Breast epithelium (tissue), 4 donors: ENCODE measurements around the gene ASIC4. TPM values are rescaled to one million over a fixed set of nuclear protein-coding genes. Genes with fewer than 3 reads are reported as not detected.

Experiments
- DNase-seq, 2 donors: peaks; one replicate each; pipeline ENCODE4 v3.0.0-alpha.2; 2019; ENCODE audit warnings: low spot score in 2 of 2
- H3K27ac ChIP-seq, 2 donors: fragments of 200-600 bp; sonication (generic) in 1 of 2; one replicate each; pipeline ENCODE4 v1.5.1; 2016 to 2019; ENCODE audit warnings: mild to moderate bottlenecking in 1 of 2
- H3K27me3 ChIP-seq, 2 donors: fragments of 200-600 bp; sonication (generic) in 1 of 2; one replicate each; pipeline versions ENCODE4 v1.5.1 to v1.6.0; 2017 to 2019; ENCODE audit warnings: control low read depth in 1 of 2, mild to moderate bottlenecking in 1 of 2
- H3K36me3 ChIP-seq: fragments of 200-600 bp; one replicate; pipeline ENCODE4 v1.5.1; 2019
- H3K4me1 ChIP-seq, 2 donors: fragments of 200-600 bp; sonication (generic); one replicate each; pipeline ENCODE4 v1.5.1; 2016 to 2019; ENCODE audit warnings: control low read depth in 1 of 2
- H3K4me3 ChIP-seq, 3 donors: fragments of 200-600 bp; sonication (generic); 1 replicate in 2 of 3; 2 replicates in 1 of 3; pipeline ENCODE4 v1.5.1; 2016 to 2019; ENCODE audit warnings: mild to moderate bottlenecking in 3 of 3, moderate library complexity in 2 of 3
- H3K9me3 ChIP-seq, 2 donors: fragments of 200-600 bp; sonication (generic) in 1 of 2; one replicate each; pipeline ENCODE4 v1.5.1; 2016 to 2019; ENCODE audit warnings: control low read depth in 1 of 2
- CTCF ChIP-seq, 3 donors: fragments of 450-650 bp; IDR thresholded peaks; one replicate each; pipeline ENCODE4 v1.5.1; 2016 to 2017; ENCODE audit warnings: antibody characterized with exemption in 3 of 3, mild to moderate bottlenecking in 3 of 3, moderate library complexity in 3 of 3
- POLR2A ChIP-seq: fragments of 450-650 bp; IDR thresholded peaks from one replicate; pipeline ENCODE4 v1.6.1; 2016; ENCODE audit warnings: antibody characterized with exemption, mild to moderate bottlenecking, moderate library complexity
- POLR2AphosphoS5 ChIP-seq, 3 donors: sonication (generic); formaldehyde crosslinking; IDR thresholded peaks; one replicate each; pipeline ENCODE4 v1.6.1; 2017; ENCODE audit warnings: antibody characterized with exemption in 3 of 3
- intact Hi-C: fragments of 100-400 bp; cut with DNase I; formaldehyde crosslinking; loops from one replicate; pipeline ENCODE4 v1.15.1; 2023; ENCODE audit warnings: low total_unique reads
- total RNA-seq, 3 donors: library from RNA; depleted of rRNA; stranded (reverse); fragments of >200 nt; gene quantifications; one replicate each; pipeline ENCODE4 v1.1.0, GENCODE V29; 2016

The ASIC4 gene
- total RNA-seq, 3 donors from 2014 or later: 0.44 TPM; not detected in 2

- Histone ChIP-seq H3K4me1 (peaks cover 0 to 8% of the 10 kb centered on the region in 2 donors), H3K27me3 (peaks cover 2 to 44% of the 10 kb centered on the region in 2 donors), H3K36me3 (no peaks in the 10 kb centered on the region), H3K27ac (peak overlapping the region in 1 of 2 donors; percentile 38), H3K4me3 (peak overlapping the region in 1 of 3 donors; percentile 44), H3K9me3 (no peaks in the 10 kb centered on the region)
- no peak for DNase-seq
- TF ChIP-seq POLR2AphosphoS5 (IDR thresholded peaks at IDR 0.05) (no peak), CTCF (IDR thresholded peaks at IDR 0.05) (peak; percentile 31 to 51 (median 38)), POLR2A (no peak)
- intact Hi-C loops: loop anchor here (10.0 kb wide), 2 partner anchors 46 to 116 kb away; no protein-coding TSS in a partner anchor
These were observed 7.0 kb downstream of the ASIC4 start for GRCh38 chr2:219521066-219521880.

- peaks cover 2 to 46% of the 10 kb centered on the region in 2 donors for H3K27me3 ChIP-seq
These were observed 8.1 kb downstream of the ASIC4 start for GRCh38 chr2:219522111-219523030.

GRCh38 chr2:219523031-219523671 lies 8.9 kb downstream of the ASIC4 start:
- TF ChIP-seq POLR2A (no peak), POLR2AphosphoS5 (IDR thresholded peaks at IDR 0.05) (no peak), CTCF (IDR thresholded peaks at IDR 0.05) (no peak)
- peaks cover 2 to 45% of the 10 kb centered on the region in 2 donors for H3K27me3 ChIP-seq
- no peak overlapping the region for H3K27ac ChIP-seq
- no peaks in the 10 kb centered on the region for H3K36me3 ChIP-seq
- H3K4me3 ChIP-seq: peak overlapping the region; percentile 12 to 55 (median 40)
- DNase-seq: no peak
- H3K4me1 ChIP-seq: peaks cover 0 to 8% of the 10 kb centered on the region in 2 donors
- H3K9me3 ChIP-seq: no peaks in the 10 kb centered on the region
- intact Hi-C loops: loop anchor here (10.0 kb wide), 2 partner anchors 48 to 118 kb away; no protein-coding TSS in a partner anchor

More at GRCh38 chr2:219522111-219523030, 8.1 kb downstream of the ASIC4 start:
- Histone ChIP-seq H3K9me3 (no peaks in the 10 kb centered on the region), H3K27ac (peak overlapping the region in 1 of 2 donors; percentile 38), H3K36me3 (no peaks in the 10 kb centered on the region), H3K4me1 (peaks cover 0 to 8% of the 10 kb centered on the region in 2 donors), H3K4me3 (peak overlapping the region; percentile 12 to 55 (median 40))
- DNase-seq: no peak
- intact Hi-C loops: loop anchor here (10.0 kb wide), 2 partner anchors 48 to 118 kb away; no protein-coding TSS in a partner anchor
- TF ChIP-seq POLR2AphosphoS5 (IDR thresholded peaks at IDR 0.05) (no peak), POLR2A (no peak), CTCF (IDR thresholded peaks at IDR 0.05) (no peak)

GRCh38 chr2:219524817-219525216 lies 10.5 kb downstream of the ASIC4 start:
- H3K27ac ChIP-seq: no peak overlapping the region
- H3K9me3 ChIP-seq: no peaks in the 10 kb centered on the region
- H3K27me3 ChIP-seq: peaks cover 2 to 59% of the 10 kb centered on the region in 2 donors
- TF ChIP-seq CTCF (IDR thresholded peaks at IDR 0.05) (no peak), POLR2AphosphoS5 (IDR thresholded peaks at IDR 0.05) (no peak), POLR2A (no peak)
- H3K4me3 ChIP-seq: no peak overlapping the region
- no peaks in the 10 kb centered on the region for H3K36me3 ChIP-seq
- intact Hi-C loops: loop anchor here (10.0 kb wide), 2 partner anchors 50 to 120 kb away; no protein-coding TSS in a partner anchor
- H3K4me1 ChIP-seq: peaks cover 0 to 8% of the 10 kb centered on the region in 2 donors
- DNase-seq: no peak
